DND-41 (cell line): ENCODE measurements around the gene GPER1.

Experiments
- ATAC-seq: fragments of 200-7000 bp; cut with Tn5 transposase; 3 replicates; pipeline ENCODE4 v1.9.1; 2021; ENCODE audit warnings: low read depth; ENCODE audit not compliant: insufficient read depth
- DNase-seq: peaks from one replicate; pipeline ENCODE4 v3.0.0-alpha.2; 2020
- H2AFZ ChIP-seq: 2 replicates; pipeline ENCODE4 v1.6.0; 2012; ENCODE audit warnings: low read depth, low read length
- H3K27ac ChIP-seq: 2 replicates; pipeline ENCODE4 v1.5.1; 2012; ENCODE audit warnings: low read length, inconsistent platforms
- H3K27me3 ChIP-seq: fragments of 200-600 bp; sonication (generic); 2 replicates; pipeline ENCODE4 v1.6.0; 2012; ENCODE audit warnings: low read length, mild to moderate bottlenecking, inconsistent platforms; ENCODE audit not compliant: insufficient read depth, poor library complexity
- H3K36me3 ChIP-seq: 2 replicates; pipeline ENCODE4 v1.5.1; 2012; ENCODE audit warnings: low read length, inconsistent platforms; ENCODE audit not compliant: insufficient read depth
- H3K4me1 ChIP-seq: 2 replicates; pipeline ENCODE4 v1.5.1; 2012; ENCODE audit warnings: mild to moderate bottlenecking, low read length; ENCODE audit not compliant: insufficient read depth
- H3K4me2 ChIP-seq: 2 replicates; pipeline ENCODE4 v1.6.0; 2012; ENCODE audit warnings: mild to moderate bottlenecking, moderate library complexity, low read length, inconsistent platforms; ENCODE audit not compliant: insufficient read depth
- H3K4me3 ChIP-seq, 2 experiments: fragments of 200-600 bp in 1 of 2; shearing (Covaris generic) in 1 of 2; 2 replicates each; pipeline ENCODE4 v1.5.1; 2012 to 2016; ENCODE audit warnings: inconsistent platforms in 2 of 2, low read length in 2 of 2, mild to moderate bottlenecking in 2 of 2, low read depth in 1 of 2, moderate library complexity in 1 of 2
- H3K79me2 ChIP-seq: 2 replicates; pipeline ENCODE4 v1.6.0; 2012; ENCODE audit warnings: low read length, inconsistent platforms; ENCODE audit not compliant: insufficient read depth
- H3K9ac ChIP-seq: 2 replicates; pipeline ENCODE4 v1.6.0; 2012; ENCODE audit warnings: low read depth, mild to moderate bottlenecking, inconsistent platforms, low read length, moderate library complexity
- H3K9me3 ChIP-seq: 2 replicates; pipeline ENCODE4 v1.5.1; 2012; ENCODE audit warnings: low read length, moderate library complexity, mild to moderate bottlenecking, inconsistent platforms; ENCODE audit not compliant: insufficient read depth, severe bottlenecking
- H4K20me1 ChIP-seq: 2 replicates; pipeline ENCODE4 v1.6.0; 2012; ENCODE audit warnings: low read length; ENCODE audit not compliant: insufficient read depth
- EZH2 ChIP-seq: IDR thresholded peaks from 3 replicates; pipeline ENCODE4 v1.6.1; 2012; ENCODE audit warnings: borderline replicate concordance, low read depth, mild to moderate bottlenecking, moderate library complexity, low read length, inconsistent platforms; ENCODE audit not compliant: severe bottlenecking
- TF ChIP-seq, protein P1 (sequence below): IDR thresholded peaks from 2 replicates; pipeline ENCODE4 v1.5.1; 2012; ENCODE audit warnings: borderline replicate concordance, low read length, moderate library complexity, mild to moderate bottlenecking; ENCODE audit not compliant: poor library complexity, severe bottlenecking; ENCODE audit errors: extremely low read depth

The GPER1 gene

DNA sequence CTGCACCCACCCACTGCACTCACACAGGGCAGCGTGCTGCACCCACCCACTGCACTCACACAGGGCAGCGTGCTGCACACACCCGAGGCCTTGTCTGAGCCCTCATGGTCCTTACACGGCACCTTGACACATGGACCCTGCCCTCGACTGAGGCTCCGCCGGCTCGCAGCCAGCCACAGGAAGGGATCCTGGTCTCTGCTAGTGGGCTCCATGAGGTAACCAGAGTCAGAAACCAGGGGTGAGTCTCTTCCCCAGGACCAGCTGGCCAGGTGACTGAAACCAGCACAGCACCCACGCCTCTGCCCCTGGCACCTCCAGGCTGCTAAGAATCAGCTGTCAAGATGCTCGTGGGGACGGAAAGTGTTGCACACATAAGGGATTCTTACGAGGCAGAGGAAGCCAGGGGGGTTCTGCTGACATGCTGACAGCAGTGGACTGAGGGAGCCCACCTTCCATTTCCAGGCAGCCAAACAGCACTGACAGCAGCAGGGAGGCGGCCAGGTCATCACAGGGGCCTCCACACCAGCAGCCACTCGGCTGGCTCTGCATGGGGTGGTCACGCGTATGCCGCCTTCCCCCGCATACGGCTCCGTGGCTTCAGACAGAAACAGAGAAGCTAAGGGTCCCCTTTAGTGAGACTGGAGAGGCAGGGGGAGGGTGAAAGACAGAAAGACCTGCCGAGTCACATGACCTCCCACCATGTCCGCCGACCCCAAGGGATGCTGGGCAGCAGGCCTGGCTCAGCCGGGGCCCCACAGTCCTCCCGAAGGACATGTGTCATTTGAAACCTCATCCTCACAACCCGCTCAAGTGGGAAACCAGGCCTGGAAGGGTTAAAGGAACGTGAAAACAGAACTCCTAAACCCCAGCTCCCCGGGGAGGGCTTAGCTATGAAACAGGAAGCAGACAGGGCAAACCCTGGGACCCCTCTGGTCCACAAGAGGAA is 34.2 kb downstream of the GPER1 start:
- no peak overlapping the region for H2AFZ ChIP-seq
- DNase-seq (no peak), ATAC-seq (no peak)
- H3K27me3 ChIP-seq, result no peaks in the 10 kb centered on the region
- H3K79me2 ChIP-seq, result peaks cover 18% of the 10 kb centered on the region; the same call in 1 of the 2 replicates
- no peak overlapping the region for H3K4me3 ChIP-seq
- H3K27ac ChIP-seq, result no peak overlapping the region
- no peaks in the 10 kb centered on the region for H3K4me1 ChIP-seq
- peaks cover 16% of the 10 kb centered on the region for H3K36me3 ChIP-seq
- TF ChIP-seq, protein P1, sequence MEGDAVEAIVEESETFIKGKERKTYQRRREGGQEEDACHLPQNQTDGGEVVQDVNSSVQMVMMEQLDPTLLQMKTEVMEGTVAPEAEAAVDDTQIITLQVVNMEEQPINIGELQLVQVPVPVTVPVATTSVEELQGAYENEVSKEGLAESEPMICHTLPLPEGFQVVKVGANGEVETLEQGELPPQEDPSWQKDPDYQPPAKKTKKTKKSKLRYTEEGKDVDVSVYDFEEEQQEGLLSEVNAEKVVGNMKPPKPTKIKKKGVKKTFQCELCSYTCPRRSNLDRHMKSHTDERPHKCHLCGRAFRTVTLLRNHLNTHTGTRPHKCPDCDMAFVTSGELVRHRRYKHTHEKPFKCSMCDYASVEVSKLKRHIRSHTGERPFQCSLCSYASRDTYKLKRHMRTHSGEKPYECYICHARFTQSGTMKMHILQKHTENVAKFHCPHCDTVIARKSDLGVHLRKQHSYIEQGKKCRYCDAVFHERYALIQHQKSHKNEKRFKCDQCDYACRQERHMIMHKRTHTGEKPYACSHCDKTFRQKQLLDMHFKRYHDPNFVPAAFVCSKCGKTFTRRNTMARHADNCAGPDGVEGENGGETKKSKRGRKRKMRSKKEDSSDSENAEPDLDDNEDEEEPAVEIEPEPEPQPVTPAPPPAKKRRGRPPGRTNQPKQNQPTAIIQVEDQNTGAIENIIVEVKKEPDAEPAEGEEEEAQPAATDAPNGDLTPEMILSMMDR, result no peak
- TF ChIP-seq EZH2, result no peak
- H3K9ac ChIP-seq, result no peak overlapping the region
- H3K4me2 ChIP-seq, result no peak overlapping the region
- no peaks in the 10 kb centered on the region for H3K9me3 ChIP-seq
- H4K20me1 ChIP-seq, result peaks cover 22% of the 10 kb centered on the region; the same call in 1 of the 2 replicates

GRCh38 chr7:1122832-1123501 is 35.1 kb downstream of the GPER1 start:
- no peak overlapping the region for H3K27ac ChIP-seq
- H3K27me3 ChIP-seq, result no peaks in the 10 kb centered on the region
- no peaks in the 10 kb centered on the region for H3K4me1 ChIP-seq
- no peak overlapping the region for H3K9ac ChIP-seq
- ATAC-seq, result no peak
- no peak overlapping the region for H3K4me2 ChIP-seq
- peaks cover 16% of the 10 kb centered on the region for H3K36me3 ChIP-seq
- no peaks in the 10 kb centered on the region for H3K9me3 ChIP-seq
- H2AFZ ChIP-seq, result no peak overlapping the region
- no peak for DNase-seq
- peaks cover 15% of the 10 kb centered on the region; the same call in 1 of the 2 replicates for H4K20me1 ChIP-seq
- no peak for TF ChIP-seq EZH2
- H3K4me3 ChIP-seq, result no peak overlapping the region
- peaks cover 15% of the 10 kb centered on the region; the same call in 1 of the 2 replicates for H3K79me2 ChIP-seq

DNA sequence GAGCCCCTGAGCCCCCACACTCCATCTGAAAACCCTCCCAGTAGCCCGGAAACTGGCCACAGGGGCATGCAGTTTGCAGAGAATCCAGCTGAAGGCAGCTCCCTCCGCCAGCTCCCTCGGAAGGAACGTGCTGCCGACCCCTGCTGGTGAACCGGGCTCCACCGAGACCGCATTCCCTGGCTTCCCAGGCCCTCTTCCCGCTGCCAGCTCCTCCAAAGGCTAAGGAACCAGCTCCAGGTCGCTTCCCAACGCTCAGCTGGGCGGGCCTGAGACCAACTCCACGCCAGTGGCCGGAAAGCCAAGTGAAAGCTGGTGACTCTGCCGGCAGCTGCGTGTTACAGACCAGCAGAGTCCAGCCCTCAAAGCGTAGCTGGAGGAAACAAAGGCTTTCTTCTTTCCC is 35.8 kb downstream of the GPER1 start:
- no peak overlapping the region for H3K27ac ChIP-seq
- DNase-seq, result no peak
- TF ChIP-seq EZH2, result no peak
- TF ChIP-seq, protein P1, result no peak
- no peak overlapping the region for H3K4me2 ChIP-seq
- H3K4me3 ChIP-seq, result no peak overlapping the region
- H2AFZ ChIP-seq, result no peak overlapping the region
- peaks cover 15% of the 10 kb centered on the region; the same call in 1 of the 2 replicates for H3K79me2 ChIP-seq
- no peak for ATAC-seq
- H3K9me3 ChIP-seq, result no peaks in the 10 kb centered on the region
- no peak overlapping the region for H3K9ac ChIP-seq
- no peaks in the 10 kb centered on the region for H3K4me1 ChIP-seq
- H4K20me1 ChIP-seq, result peaks cover 13% of the 10 kb centered on the region; the same call in 1 of the 2 replicates
- H3K36me3 ChIP-seq, result peaks cover 16% of the 10 kb centered on the region
- no peaks in the 10 kb centered on the region for H3K27me3 ChIP-seq
